Amniotic epithelial cell (primary cell): ENCODE results near the gene COA5.
"Not testable (repeated sequence)": the region's sequence is repeated elsewhere in the genome, so short reads cannot be mapped to it uniquely, and the experiment has no call there.

Experiments
- DNase-seq: peaks from one replicate; pipeline ENCODE4 v3.0.0-alpha.2; 2010; ENCODE audit warnings: low read depth

The COA5 gene

GRCh38 chr2:98606431-98606830 lies 1.9 kb downstream of the COA5 start:
- no peak for DNase-seq

DNA sequence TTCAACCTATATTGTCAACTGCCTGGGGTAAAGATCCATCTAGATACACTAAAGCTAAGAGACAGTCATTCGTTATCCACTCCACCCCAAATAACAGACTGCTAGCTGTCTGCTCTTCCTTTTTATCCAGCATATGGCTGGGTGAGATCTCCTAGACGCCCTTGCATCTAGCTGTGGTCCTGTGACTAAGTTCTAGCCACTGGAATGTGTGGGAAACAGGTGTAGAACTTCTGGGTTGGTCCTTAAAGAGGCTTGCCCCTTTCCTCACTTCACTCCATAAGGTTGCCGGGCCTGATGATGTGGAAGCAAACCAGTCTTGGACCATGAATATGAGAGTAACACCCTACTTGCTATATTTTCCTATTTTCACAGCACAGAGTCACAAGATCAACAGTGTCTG lies 3.2 kb downstream of the COA5 start:
- DNase-seq: no peak

DNA sequence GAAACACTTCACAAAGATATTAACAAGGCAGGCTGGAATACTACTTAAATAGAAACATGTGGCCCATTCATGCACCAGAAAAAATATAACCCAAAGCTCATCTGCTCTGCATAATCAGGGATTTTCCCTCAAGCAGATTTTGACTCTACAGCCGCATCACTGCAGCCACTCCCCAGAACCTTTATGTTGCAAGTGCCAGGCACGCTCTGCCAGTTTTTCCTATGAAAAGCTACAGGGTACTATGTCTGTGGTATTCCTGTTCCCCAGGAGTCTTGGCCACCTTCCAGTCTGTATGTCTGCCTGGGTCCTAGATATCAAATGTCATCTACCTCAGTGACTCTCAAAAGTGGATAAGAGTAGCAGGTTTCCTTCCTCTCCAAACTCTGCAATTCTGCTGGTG lies 3.8 kb downstream of the COA5 start:
- no peak for DNase-seq

DNA sequence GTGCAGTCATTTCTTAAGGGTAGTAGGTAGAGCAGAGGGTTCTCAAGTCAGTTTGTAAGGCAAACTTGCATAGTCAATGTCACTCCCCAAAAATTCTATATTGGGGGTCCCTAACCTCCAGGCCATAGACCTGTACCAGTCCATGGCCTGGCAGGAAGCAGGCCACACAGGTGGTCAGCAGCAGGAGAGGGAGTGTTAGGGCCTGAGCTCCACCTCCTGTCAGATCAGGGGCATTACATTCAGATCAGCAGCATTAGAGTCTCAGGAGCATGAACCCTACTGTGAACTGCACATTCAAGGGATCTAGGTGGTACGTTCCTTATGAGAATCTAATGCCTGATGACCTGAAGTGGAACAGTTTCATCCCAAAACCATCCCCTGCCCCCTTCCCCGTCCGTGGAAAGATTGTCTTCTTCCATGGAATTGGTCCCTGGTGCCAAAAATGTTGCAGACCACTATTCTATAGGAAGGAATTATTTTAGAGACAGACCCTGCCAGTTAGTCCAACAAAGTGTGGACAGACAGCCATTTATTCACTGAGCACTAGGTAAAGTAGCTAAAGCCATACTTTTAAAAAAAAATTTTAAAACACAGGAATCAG lies 6.7 kb downstream of the COA5 start:
- DNase-seq: peak; percentile 58

- DNase-seq: peak; percentile 67
These were observed 9.4 kb downstream of the COA5 start for GRCh38 chr2:98598781-98599428.

- DNase-seq: not testable (repeated sequence)
These were observed 13.6 kb downstream of the COA5 start for GRCh38 chr2:98594665-98595064.

DNA sequence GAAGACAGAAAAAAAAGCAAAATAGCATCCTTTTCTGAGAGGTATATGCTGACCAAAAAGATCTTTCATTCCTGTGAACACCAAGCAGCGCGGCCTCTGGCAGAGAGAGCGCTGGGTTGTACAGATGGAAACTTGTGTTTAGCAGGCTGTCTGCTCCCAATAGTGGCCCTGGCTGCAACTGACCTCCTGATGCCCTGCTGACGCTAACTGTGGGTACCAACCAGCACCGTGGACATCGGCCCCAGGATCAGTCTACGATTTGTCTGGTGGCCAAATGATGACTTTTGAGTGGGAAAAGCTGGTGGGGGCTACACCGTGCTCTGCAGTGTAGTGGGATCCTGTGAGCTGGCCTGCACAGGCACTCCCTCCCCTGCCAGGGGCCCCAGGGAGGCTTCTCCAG lies 15.7 kb downstream of the COA5 start:
- DNase-seq: no peak

DNA sequence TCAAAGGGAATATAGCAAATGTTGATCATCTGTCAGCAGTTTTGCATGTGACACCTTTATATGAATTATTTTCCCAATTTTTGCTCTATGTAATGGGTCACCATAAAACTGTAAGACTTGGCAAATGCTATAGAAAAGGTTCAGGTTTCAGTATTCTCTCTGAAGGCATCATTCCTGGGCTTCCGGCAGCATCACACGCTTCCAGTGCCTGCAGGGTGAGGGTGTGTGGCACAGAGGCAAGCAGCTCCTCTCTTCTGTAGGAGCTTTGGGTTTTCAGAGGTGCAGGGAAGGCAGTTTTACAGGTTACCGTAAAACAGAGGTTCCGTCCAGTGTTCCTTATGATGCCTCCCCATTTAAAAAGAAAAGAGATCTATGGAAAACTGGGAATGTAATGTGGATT lies 18.8 kb downstream of the COA5 start:
- DNase-seq: no peak

DNA sequence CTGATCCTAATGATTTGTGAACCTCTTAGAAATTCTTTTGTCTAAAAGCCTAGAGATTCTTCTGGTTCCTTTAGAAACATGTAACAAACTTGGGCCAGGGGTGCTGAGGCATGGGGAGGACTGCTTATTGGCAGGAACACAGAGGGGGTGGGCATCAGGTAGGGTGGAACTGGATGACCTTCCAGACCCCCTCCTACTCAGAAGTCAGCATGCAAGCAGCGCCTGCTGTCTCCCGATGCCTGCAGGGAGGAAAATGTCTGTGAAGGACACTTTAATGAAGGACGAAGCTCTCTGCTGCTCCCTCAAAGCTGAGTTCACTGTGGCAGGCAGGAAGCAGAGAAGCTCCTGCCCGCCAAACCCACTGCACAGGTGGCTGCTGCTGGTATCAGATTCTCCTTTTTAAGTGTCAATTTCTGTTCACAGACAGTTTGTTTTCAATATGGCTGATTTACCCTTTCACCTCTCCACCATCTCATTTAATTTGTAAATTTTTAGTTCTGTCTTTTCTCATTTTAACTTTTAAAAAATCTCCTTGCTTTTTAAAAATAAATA lies 19.4 kb downstream of the COA5 start:
- DNase-seq: no peak

DNA sequence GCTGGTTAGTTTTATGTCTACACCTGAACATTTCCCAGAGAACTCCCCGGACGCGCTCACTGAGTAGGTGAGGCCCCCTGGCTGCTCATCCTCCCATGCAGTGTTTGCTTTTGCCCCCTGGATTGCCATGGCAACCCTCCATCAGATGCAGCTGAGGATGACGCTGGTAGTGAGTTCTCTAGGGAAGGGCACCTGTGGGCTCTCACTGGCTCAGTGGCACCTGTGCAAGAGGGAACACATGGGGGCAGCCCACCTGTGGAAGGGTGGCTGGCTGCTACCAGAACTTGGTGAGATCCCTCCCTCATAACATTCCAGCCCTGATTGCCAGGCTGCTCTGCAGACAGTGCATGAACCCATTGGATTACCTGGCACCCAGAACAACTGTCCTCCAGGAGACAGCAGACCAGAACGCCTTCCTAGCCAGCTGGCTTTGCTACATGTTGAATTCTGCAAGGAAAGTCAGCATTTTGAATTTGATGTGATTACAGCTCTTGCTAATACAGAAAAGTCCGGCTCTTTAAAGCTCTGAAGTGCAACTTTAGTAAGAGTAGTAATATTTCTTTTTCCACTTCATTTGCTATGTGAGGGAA lies 21.7 kb downstream of the COA5 start:
- no peak for DNase-seq

- DNase-seq: no peak
These were observed 22.9 kb downstream of the COA5 start for GRCh38 chr2:98585386-98585785.

- DNase-seq: no peak
These were observed 24.3 kb downstream of the COA5 start for GRCh38 chr2:98583816-98584618.

DNA sequence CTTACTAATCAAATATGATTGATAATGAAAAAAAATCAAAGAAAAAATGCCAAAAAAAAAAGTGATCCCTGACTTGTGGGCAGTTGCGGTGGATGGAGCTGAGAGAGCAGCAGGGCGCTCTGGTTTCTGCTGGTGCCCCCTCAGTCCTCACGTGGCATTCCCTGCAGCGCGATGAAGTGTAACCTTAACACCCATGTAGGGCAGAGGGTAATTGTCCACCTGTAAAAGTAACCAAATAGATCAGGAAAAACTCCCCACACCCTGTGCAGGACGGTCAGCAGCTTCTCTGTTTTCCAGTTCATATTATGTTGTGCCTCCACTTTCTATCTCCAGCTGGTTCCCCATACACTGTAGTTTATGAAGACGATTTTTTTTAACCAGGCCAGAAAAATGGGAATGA lies 25.0 kb downstream of the COA5 start:
- no peak for DNase-seq

GRCh38 chr2:98582523-98582922 lies 25.8 kb downstream of the COA5 start:
- no peak for DNase-seq

GRCh38 chr2:98580656-98581284 lies 27.5 kb downstream of the COA5 start:
- no peak for DNase-seq

DNA sequence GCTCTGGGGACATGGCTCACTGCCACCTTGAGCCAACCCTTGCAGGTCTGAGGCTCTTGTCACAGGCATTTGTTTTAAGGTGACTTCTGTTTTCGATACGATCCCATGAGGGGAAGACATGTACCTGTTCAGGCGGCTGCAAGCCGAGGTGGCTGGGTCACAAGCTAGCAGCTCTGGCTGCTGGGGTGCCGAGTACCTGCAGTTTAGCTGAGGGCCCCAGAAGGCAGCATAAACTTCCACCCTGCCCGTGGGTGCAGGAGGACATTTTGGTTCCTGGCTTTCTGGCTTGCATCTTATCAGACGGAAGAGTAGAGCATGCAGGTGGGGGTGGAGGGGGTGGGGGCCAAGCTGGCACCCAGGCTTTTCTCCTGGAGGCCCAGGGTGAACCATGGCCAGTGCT lies 28.4 kb downstream of the COA5 start:
- DNase-seq: no peak

- DNase-seq: no peak
These were observed 30.1 kb downstream of the COA5 start for GRCh38 chr2:98578231-98578630.

DNA sequence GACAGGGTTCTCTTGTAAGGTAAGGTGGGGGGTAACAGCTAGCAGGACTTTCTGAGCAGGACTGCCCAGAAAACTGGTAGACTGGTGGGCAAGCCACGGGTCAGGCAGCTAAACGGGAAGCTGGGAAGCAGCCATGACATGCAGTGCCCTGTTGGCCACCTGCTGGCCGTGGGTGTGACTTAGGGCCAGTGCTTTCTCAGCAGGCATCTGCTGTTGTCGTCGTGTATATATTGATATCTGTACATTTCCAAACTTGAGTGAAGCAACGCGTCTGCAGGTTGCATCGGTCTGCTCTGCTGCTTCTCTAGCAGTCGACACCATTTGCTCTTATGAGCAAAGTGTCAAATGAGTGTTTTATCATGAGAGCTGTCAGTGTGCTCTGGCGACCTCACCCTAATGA lies 31.0 kb downstream of the COA5 start:
- no peak for DNase-seq

GRCh38 chr2:98576666-98577312 lies 31.5 kb downstream of the COA5 start:
- no peak for DNase-seq

DNA sequence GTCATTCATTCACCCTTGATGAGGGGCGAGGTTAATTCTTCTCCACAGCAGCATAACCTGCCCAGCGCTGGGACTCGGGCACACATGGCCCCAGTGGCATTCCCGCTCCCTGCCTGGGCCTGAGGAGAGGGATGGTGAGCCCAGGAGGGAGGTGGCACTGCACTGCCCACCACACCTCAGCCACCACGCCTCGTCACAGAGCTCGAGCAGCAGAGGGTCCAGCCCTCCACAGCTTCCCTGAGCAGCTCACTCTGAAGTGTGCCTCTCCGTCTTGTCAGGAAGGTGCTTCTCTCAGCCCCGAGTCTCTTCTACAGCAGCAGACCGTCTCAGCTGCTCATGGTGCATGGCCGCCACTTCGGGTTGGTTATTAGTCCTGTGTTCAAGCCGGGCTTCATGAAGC lies 34.9 kb downstream of the COA5 start:
- no peak for DNase-seq

GRCh38 chr2:98572676-98573075 lies 35.6 kb downstream of the COA5 start:
- DNase-seq: no peak

DNA sequence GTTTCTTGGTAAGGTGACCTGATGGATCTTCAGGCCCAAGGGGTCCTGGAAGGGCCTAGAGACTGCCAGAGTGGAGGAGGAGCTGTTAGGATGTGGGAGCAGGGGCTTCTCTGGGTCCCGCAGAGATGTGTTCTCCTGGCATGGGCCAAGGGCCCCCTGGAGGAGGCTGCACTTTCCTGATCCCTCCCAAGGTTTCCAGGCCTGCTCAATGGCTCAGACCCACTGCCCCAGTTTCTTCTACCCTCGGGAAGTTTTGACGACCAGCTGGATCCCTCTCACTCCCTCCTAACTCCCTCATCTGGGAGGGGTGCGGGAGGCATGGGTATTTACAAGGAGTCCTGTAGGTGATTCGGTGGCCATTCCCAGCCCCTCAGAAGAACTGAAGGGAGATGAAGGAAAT lies 36.1 kb downstream of the COA5 start:
- no peak for DNase-seq
